ENCODE data around the gene HS1BP3.

GRCh38 chr2:20621366-20622295 lies 29.3 kb downstream of the HS1BP3 start:
- TF ChIP-seq CTCF (IDR thresholded peaks at IDR 0.05) (no peak), POLR2AphosphoS5 (IDR thresholded peaks at IDR 0.05) (no peak), EP300 (IDR thresholded peaks at IDR 0.05) (no peak)
